Colonic mucosa (tissue), 4 donors: ENCODE measurements around the gene ATP6V1E1. TPM values are rescaled to one million over a fixed set of nuclear protein-coding genes. Genes with fewer than 3 reads are reported as not detected.
"Not testable (repeated sequence)": the region's sequence is repeated elsewhere in the genome, so short reads cannot be mapped to it uniquely, and the experiment has no call there.

Experiments used
- DNase-seq: peaks from one replicate; pipeline ENCODE4 v3.0.0-alpha.2; 2020
- H3K27ac ChIP-seq: fragments of 200-600 bp; one replicate; pipeline ENCODE4 v1.8.0; 2021
- H3K27me3 ChIP-seq: fragments of 200-600 bp; one replicate; pipeline ENCODE4 v1.8.0; 2021
- H3K36me3 ChIP-seq: fragments of 200-600 bp; one replicate; pipeline ENCODE4 v1.8.0; 2021
- H3K4me1 ChIP-seq: fragments of 200-600 bp; one replicate; pipeline ENCODE4 v1.8.0; 2021; ENCODE audit warnings: mild to moderate bottlenecking
- H3K4me3 ChIP-seq: fragments of 200-600 bp; one replicate; pipeline ENCODE4 v1.8.0; 2021
- H3K9ac ChIP-seq, 2 donors: one replicate each; pipeline ENCODE4 v1.7.0; 2013; ENCODE audit warnings: control low read depth in 2 of 2, low read depth in 2 of 2, low read length in 2 of 2
- H3K9me3 ChIP-seq: fragments of 200-600 bp; one replicate; pipeline ENCODE4 v1.8.0; 2021
- CTCF ChIP-seq: fragments of 200-600 bp; IDR thresholded peaks from one replicate; pipeline ENCODE4 v1.8.0; 2022; ENCODE audit warnings: antibody characterized with exemption, mild to moderate bottlenecking
- intact Hi-C: fragments of 100-400 bp; cut with DNase I; formaldehyde crosslinking; loops from one replicate; pipeline ENCODE4 v1.14.1; 2022
- total RNA-seq, 2 donors: library from RNA; stranded (reverse); fragmentation: NEBNext Ultra II Directional in 1 of 2; extraction: Animal tissue kit (Norgen Biotek cat#: 25700) in 1 of 2; gene quantifications; one replicate each; pipeline ENCODE4 v1.2.1, GENCODE V29; 2021
- donor health status: healthy.
- donor health status: DM: no; HTN: no; CAD: no.
- donor health status: DM: no; HTN: no; CAD: no.

The ATP6V1E1 gene
- total RNA-seq, 2 donors from 2014 or later, result 87.2 to 98.4 TPM

GRCh38 chr22:17647991-17648390 is 19.4 kb upstream of the ATP6V1E1 start:
- no peak for TF ChIP-seq CTCF
- H3K4me3 ChIP-seq, result no peak overlapping the region
- no peaks in the 10 kb centered on the region for H3K4me1 ChIP-seq
- H3K9ac ChIP-seq, result no peak overlapping the region
- H3K36me3 ChIP-seq, result no peaks in the 10 kb centered on the region
- intact Hi-C loops, result no loop called here
- H3K9me3 ChIP-seq, result no peaks in the 10 kb centered on the region
- no peaks in the 10 kb centered on the region for H3K27me3 ChIP-seq
- no peak for DNase-seq
- no peak overlapping the region for H3K27ac ChIP-seq

GRCh38 chr22:17647452-17647851 is 18.9 kb upstream of the ATP6V1E1 start:
- Histone ChIP-seq H3K4me3 (no peak overlapping the region), H3K9ac (no peak overlapping the region), H3K4me1 (no peaks in the 10 kb centered on the region), H3K27ac (no peak overlapping the region), H3K27me3 (no peaks in the 10 kb centered on the region), H3K36me3 (no peaks in the 10 kb centered on the region), H3K9me3 (no peaks in the 10 kb centered on the region)
- intact Hi-C loops, result no loop called here
- TF ChIP-seq CTCF, result no peak
- no peak for DNase-seq

GRCh38 chr22:17642357-17642756 is 13.8 kb upstream of the ATP6V1E1 start:
- intact Hi-C loops, H3K4me3 ChIP-seq: not testable (repeated sequence)

GRCh38 chr22:17641269-17641668 is 12.7 kb upstream of the ATP6V1E1 start:
- Histone ChIP-seq H3K9me3 (no peaks in the 10 kb centered on the region), H3K4me3 (no peak overlapping the region), H3K27ac (no peak overlapping the region), H3K4me1 (no peaks in the 10 kb centered on the region), H3K9ac (no peak overlapping the region), H3K27me3 (no peaks in the 10 kb centered on the region), H3K36me3 (no peaks in the 10 kb centered on the region)
- TF ChIP-seq CTCF, result no peak
- intact Hi-C loops, result no loop called here
- DNase-seq, result no peak

More at GRCh38 chr22:17642357-17642756, 13.8 kb upstream of the ATP6V1E1 start:
- H3K9ac ChIP-seq, H3K27me3 ChIP-seq, H3K27ac ChIP-seq, H3K4me1 ChIP-seq, H3K36me3 ChIP-seq, DNase-seq, H3K9me3 ChIP-seq: not testable (repeated sequence)

- TF ChIP-seq CTCF, result no peak
- intact Hi-C loops, result no loop called here
- peak overlapping the region; percentile 97 for H3K27ac ChIP-seq
- H3K9me3 ChIP-seq, result no peaks in the 10 kb centered on the region
- peak; percentile 67 for DNase-seq
- H3K36me3 ChIP-seq, result no peaks in the 10 kb centered on the region
- H3K9ac ChIP-seq, result peak overlapping the region; percentile 94 to 100
- H3K4me3 ChIP-seq, result peak overlapping the region; percentile 73
- no peaks in the 10 kb centered on the region for H3K27me3 ChIP-seq
- no peaks in the 10 kb centered on the region for H3K4me1 ChIP-seq
Observed at GRCh38 chr22:17639247-17639741, 10.7 kb upstream of the ATP6V1E1 start.

- Histone ChIP-seq H3K27ac (peak within 1 kb of the TSS; percentile 97), H3K27me3 (no peaks in the 10 kb centered on the region), H3K9ac (peak within 1 kb of the TSS; percentile 94 to 100), H3K4me1 (no peaks in the 10 kb centered on the region), H3K4me3 (peak within 1 kb of the TSS; percentile 73), H3K9me3 (no peaks in the 10 kb centered on the region), H3K36me3 (no peaks in the 10 kb centered on the region)
- no peak for TF ChIP-seq CTCF
- intact Hi-C loops, result no loop called here
- DNase-seq, result peak; percentile 96
Observed at GRCh38 chr22:17638432-17639246, 10.1 kb upstream of the ATP6V1E1 start, which contains the start of gene BCL2L13. Gene BCL2L13, plus strand, starts transcription at chr22:17638757. Its CDS starts 16,955 bp downstream, at chr22:17655712.
